ENCODE measurements around the gene LIFR. TPM values are rescaled to one million over a fixed set of nuclear protein-coding genes. Genes with fewer than 3 reads are reported as not detected.

The LIFR gene
- total and polyA plus RNA-seq, 8 donors: 52.6 to 218 (median 194) TPM

DNA sequence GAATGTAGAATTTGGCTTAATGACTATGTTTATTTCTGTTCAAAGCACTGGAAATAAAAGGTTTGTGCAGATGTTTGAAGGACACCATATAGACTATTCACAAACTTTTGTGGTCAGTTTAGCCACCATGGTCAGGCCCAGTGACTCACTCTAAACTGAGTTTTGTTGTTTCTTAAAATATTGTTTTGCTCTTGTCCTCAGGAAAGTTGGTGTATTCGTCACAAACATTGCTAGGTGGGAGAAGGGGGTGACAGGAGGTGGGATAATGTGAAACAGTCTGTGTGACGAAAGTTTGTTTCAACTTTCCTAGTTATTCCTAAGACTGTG, 35.0 kb upstream of the LIFR start:
- DNase-seq: no peak
- intact Hi-C loops (cut with DNase I): no loop called here
- TF ChIP-seq, protein P1, sequence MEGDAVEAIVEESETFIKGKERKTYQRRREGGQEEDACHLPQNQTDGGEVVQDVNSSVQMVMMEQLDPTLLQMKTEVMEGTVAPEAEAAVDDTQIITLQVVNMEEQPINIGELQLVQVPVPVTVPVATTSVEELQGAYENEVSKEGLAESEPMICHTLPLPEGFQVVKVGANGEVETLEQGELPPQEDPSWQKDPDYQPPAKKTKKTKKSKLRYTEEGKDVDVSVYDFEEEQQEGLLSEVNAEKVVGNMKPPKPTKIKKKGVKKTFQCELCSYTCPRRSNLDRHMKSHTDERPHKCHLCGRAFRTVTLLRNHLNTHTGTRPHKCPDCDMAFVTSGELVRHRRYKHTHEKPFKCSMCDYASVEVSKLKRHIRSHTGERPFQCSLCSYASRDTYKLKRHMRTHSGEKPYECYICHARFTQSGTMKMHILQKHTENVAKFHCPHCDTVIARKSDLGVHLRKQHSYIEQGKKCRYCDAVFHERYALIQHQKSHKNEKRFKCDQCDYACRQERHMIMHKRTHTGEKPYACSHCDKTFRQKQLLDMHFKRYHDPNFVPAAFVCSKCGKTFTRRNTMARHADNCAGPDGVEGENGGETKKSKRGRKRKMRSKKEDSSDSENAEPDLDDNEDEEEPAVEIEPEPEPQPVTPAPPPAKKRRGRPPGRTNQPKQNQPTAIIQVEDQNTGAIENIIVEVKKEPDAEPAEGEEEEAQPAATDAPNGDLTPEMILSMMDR (IDR thresholded peaks at IDR 0.05): no peak
- H3K27me3 ChIP-seq: no peaks in the 10 kb centered on the region
- H3K9me3 ChIP-seq: no peaks in the 10 kb centered on the region
- H3K36me3 ChIP-seq: no peaks in the 10 kb centered on the region
- H3K27ac ChIP-seq: no peak overlapping the region
- ATAC-seq: no peak
- H3K4me3 ChIP-seq: no peak overlapping the region
- H3K4me1 ChIP-seq: peaks cover 0 to 4% of the 10 kb centered on the region in 2 donors

DNA sequence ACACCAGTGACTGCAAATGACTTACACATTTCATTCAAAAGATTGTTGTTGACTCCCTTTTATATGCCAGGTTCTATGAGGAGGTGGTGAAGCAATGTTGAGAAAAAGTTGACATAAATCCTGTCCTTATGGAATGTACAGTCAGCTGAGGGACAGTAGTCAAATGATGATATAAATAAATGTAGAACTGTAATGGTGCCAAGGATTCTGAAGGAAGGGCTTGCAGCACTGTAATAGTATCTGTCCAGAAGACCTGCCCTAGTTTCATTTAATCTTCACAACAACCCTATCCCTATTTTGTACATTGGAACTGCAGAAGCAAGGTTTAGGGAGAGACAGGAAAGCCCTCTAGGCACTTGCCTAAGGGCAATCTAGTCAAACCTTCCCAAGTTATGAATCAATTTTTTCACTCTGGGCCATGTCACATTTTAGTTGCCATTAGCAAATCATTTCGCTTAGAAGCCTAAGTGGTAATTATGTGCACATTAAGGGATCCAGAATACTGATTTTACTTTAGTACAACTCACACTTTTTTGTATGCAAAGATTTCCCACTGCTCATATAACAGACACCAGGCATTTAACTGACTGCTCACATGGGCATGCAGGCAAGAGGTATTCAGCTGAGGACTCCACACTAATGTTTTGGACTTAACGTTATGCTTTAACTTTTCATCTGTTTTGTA, 34.5 kb upstream of the LIFR start:
- no peak overlapping the region for H3K4me3 ChIP-seq
- no peak overlapping the region for H3K27ac ChIP-seq
- ATAC-seq (no peak), DNase-seq (no peak)
- peaks cover 0 to under 1% of the 10 kb centered on the region in 2 donors for H3K4me1 ChIP-seq
- H3K36me3 ChIP-seq: no peaks in the 10 kb centered on the region
- no peaks in the 10 kb centered on the region for H3K9me3 ChIP-seq
- TF ChIP-seq, protein P1 (IDR thresholded peaks at IDR 0.05): no peak
- H3K27me3 ChIP-seq: no peaks in the 10 kb centered on the region
- intact Hi-C loops (cut with DNase I): no loop called here

DNA sequence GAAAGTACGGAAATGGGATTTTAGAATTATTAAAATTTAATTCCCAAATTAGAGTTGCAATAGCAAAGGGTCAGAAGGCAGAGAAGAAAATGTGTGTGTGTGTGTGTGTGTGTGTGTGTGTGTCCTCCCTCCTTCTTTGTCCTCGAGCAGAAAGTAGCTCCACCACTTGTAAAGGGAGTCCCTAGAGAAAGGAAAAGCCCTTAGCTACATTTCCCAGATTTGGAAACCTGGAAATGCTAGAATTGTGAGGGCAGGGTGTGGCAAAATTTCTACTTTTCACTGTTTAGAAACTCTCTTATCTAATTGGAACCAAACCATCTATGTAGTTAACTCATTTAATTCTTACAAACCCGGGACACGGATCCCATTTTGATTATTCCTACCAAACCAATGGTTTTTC, 33.2 kb upstream of the LIFR start:
- no peaks in the 10 kb centered on the region for H3K9me3 ChIP-seq
- intact Hi-C loops (cut with DNase I): no loop called here
- TF ChIP-seq, protein P1 (IDR thresholded peaks at IDR 0.05): no peak
- no peak for DNase-seq
- ATAC-seq: no peak
- H3K36me3 ChIP-seq: no peaks in the 10 kb centered on the region
- H3K27me3 ChIP-seq: no peaks in the 10 kb centered on the region
- H3K4me3 ChIP-seq: no peak overlapping the region
- H3K27ac ChIP-seq: no peak overlapping the region
- no peaks in the 10 kb centered on the region for H3K4me1 ChIP-seq

DNA sequence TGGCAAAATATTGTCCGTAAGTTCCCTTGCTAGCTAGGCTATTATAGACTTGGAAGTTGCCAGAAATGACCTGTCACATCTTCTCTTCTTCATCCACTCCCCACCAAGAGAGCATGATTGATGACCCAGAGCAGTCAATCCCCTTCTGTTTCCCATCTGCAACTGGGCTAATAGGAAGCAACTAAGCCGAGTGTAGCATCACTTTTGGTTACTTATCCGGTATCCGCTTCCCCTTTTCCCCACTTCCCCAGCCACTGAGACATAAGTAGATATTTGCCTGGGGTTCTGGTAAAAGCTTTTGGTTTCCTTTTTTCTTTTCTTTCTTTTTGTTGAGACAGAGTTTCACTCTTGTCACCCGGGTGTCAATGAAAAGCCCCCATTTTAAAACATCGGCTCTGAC, 29.4 kb upstream of the LIFR start:
- no peaks in the 10 kb centered on the region for H3K9me3 ChIP-seq
- no peak for DNase-seq
- H3K4me1 ChIP-seq: no peaks in the 10 kb centered on the region
- intact Hi-C loops (cut with DNase I): no loop called here
- H3K27me3 ChIP-seq: no peaks in the 10 kb centered on the region
- H3K27ac ChIP-seq: no peak overlapping the region
- no peaks in the 10 kb centered on the region for H3K36me3 ChIP-seq
- no peak for ATAC-seq
- TF ChIP-seq, protein P1 (IDR thresholded peaks at IDR 0.05): no peak
- no peak overlapping the region for H3K4me3 ChIP-seq

DNA sequence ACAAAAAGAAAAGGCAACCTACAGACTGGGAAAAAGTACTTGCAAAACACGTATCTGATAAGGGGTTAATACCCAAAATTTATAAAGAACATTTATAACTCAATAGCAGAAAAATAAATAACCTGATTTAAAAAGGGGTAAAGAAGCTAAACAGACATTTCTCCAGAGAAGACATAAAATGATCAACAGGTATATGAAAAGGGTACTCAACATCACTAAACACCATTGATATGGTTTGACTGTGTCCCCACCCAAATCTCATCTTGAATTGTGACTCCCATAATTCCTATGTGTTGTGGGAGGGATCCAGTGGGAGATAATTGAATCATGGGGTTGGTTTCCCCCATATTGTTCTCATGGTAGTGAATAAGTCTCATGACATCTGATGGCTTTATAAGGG, 27.1 kb upstream of the LIFR start:
- Histone ChIP-seq H3K4me1 (no peaks in the 10 kb centered on the region), H3K4me3 (no peak overlapping the region), H3K36me3 (no peaks in the 10 kb centered on the region), H3K27ac (no peak overlapping the region), H3K9me3 (no peaks in the 10 kb centered on the region), H3K27me3 (no peaks in the 10 kb centered on the region)
- DNase-seq: no peak
- no peak for ATAC-seq
- intact Hi-C loops (cut with DNase I): no loop called here
- TF ChIP-seq, protein P1 (IDR thresholded peaks at IDR 0.05): no peak

Measured in left lung (tissue), 10 donors.